LNCaP clone FGC (cell line): ENCODE data around the gene CHCHD4.

Source experiments
- DNase-seq: peaks from one replicate; pipeline ENCODE4 v3.0.0-alpha.2; 2011; ENCODE audit warnings: low read depth
- H3K4me3 ChIP-seq: 2 replicates; pipeline ENCODE4 v1.5.1; 2011; ENCODE audit warnings: mild to moderate bottlenecking, low read depth, low read length, control low read depth
- CTCF ChIP-seq: IDR thresholded peaks from 2 replicates; pipeline ENCODE4 v1.5.1; 2012; ENCODE audit warnings: mild to moderate bottlenecking; ENCODE audit not compliant: control insufficient read depth, insufficient read depth; ENCODE audit errors: extremely low read depth

The CHCHD4 gene

GRCh38 chr3:14124615-14125192 lies at the start of gene CHCHD4, which contains the start of gene TMEM43:
Gene CHCHD4 (minus strand): TSS chr3:14124870. CDS start chr3:14124676, 194 bp downstream.
Gene TMEM43 (plus strand): TSS chr3:14125052. CDS start chr3:14125194, 142 bp downstream.
- peak within 1 kb of the TSS; percentile 81 for H3K4me3 ChIP-seq
- peak; percentile 97 for DNase-seq
- TF ChIP-seq CTCF, result 0 out of 2 replicates have a peak, but pooled peaks have one; percentile 0

GRCh38 chr3:14172496-14172895 lies 47.8 kb upstream of the CHCHD4 start:
- no peak for TF ChIP-seq CTCF
- H3K4me3 ChIP-seq, result no peak overlapping the region
- DNase-seq, result no peak

- DNase-seq, result no peak
- H3K4me3 ChIP-seq, result no peak overlapping the region
- no peak for TF ChIP-seq CTCF
These were observed 46.0 kb upstream of the CHCHD4 start for GRCh38 chr3:14170531-14171159.

GRCh38 chr3:14169871-14170270 lies 45.2 kb upstream of the CHCHD4 start:
- no peak for DNase-seq
- no peak for TF ChIP-seq CTCF
- H3K4me3 ChIP-seq, result no peak overlapping the region

GRCh38 chr3:14169435-14169834 lies 44.8 kb upstream of the CHCHD4 start:
- H3K4me3 ChIP-seq, result no peak overlapping the region
- no peak for DNase-seq
- no peak for TF ChIP-seq CTCF

GRCh38 chr3:14166877-14167603 lies 42.4 kb upstream of the CHCHD4 start:
- DNase-seq, result no peak
- H3K4me3 ChIP-seq, result no peak overlapping the region
- no peak for TF ChIP-seq CTCF
